Endothelial cell of umbilical vein (primary cell): ENCODE measurements around the gene PCGF2. TPM values are rescaled to one million over a fixed set of nuclear protein-coding genes. Genes with fewer than 3 reads are reported as not detected.

ENCODE experiments used
- BruUV-seq: library from RNA; stranded (reverse); fragments of 400-500 nt; replicated peaks from 2 replicates; lab custom pipeline; 2021; lab: Mats Ljungman, UMichigan
- CTCF ChIA-PET: fragments of 300-600, 350-600 bp; sonication (Branson Sonifier 250); formaldehyde crosslinking; loops from one replicate; lab custom pipeline; 2021; ENCODE audit warnings: antibody characterized with exemption, inconsistent platforms; lab: Charles Lee
- POLR2A ChIA-PET: fragments of 300-600, 350-600 bp; sonication (Branson Sonifier 250); formaldehyde crosslinking; loops from one replicate; lab custom pipeline; 2021; ENCODE audit warnings: antibody characterized with exemption, inconsistent platforms; lab: Charles Lee
- DNase-seq: peaks from one replicate; pipeline ENCODE4 v3.0.0-alpha.2; 2011; ENCODE audit warnings: low read depth, low spot score
- FAIRE-seq: peaks from 2 replicates; lab custom pipeline; 2011; peaks lifted over from hg19 to GRCh38; lab: Jason Lieb, UNC
- H2AFZ ChIP-seq: 2 replicates; pipeline ENCODE4 v1.6.0; 2012; ENCODE audit warnings: low read depth, low read length, control low read depth, inconsistent platforms
- H3K27ac ChIP-seq: 2 replicates; pipeline ENCODE4 v1.5.1; 2011; ENCODE audit warnings: low read depth, mild to moderate bottlenecking, control low read depth, low read length, moderate library complexity; ENCODE audit not compliant: insufficient read depth
- H3K27me3 ChIP-seq, 2 experiments: 2 replicates each; pipeline versions ENCODE4 v1.6.0 to v1.6.1; 2011; ENCODE audit warnings: low read length in 2 of 2, mixed read lengths in 1 of 2; ENCODE audit not compliant: control insufficient read depth in 2 of 2, insufficient read depth in 2 of 2
- H3K36me3 ChIP-seq, 2 experiments: 2 replicates in 1 of 2; 3 replicates in 1 of 2; pipeline ENCODE4 v1.5.1; 2011; ENCODE audit warnings: low read length in 2 of 2, mild to moderate bottlenecking in 1 of 2, moderate library complexity in 1 of 2; ENCODE audit not compliant: control insufficient read depth in 2 of 2, insufficient read depth in 2 of 2; ENCODE audit errors: extremely low read depth in 1 of 2
- H3K4me1 ChIP-seq: 3 replicates; pipeline ENCODE4 v1.5.1; 2011; ENCODE audit warnings: mild to moderate bottlenecking, low read length; ENCODE audit not compliant: control insufficient read depth, insufficient read depth; ENCODE audit errors: extremely low read depth
- H3K4me2 ChIP-seq: 2 replicates; pipeline ENCODE4 v1.6.1; 2011; ENCODE audit warnings: low read length, control low read depth, mixed read lengths; ENCODE audit not compliant: insufficient read depth
- H3K4me3 ChIP-seq, 3 experiments: fragments of 200-600 bp in 1 of 3; sonication (generic), shearing (Covaris generic) in 1 of 3; replicated peaks in 1 of 3; 2 replicates each; pipeline ENCODE4 v1.5.1; 2011 to 2016; ENCODE audit warnings: control low read depth in 3 of 3, low read length in 3 of 3, mild to moderate bottlenecking in 2 of 3, inconsistent platforms in 1 of 3, low read depth in 1 of 3, moderate library complexity in 1 of 3; ENCODE audit not compliant: insufficient read depth in 1 of 3
- H3K79me2 ChIP-seq: 2 replicates; pipeline ENCODE4 v1.6.0; 2012; ENCODE audit warnings: low read length, inconsistent platforms; ENCODE audit not compliant: control insufficient read depth, insufficient read depth
- H3K9ac ChIP-seq: replicated peaks from 2 replicates; pipeline ENCODE3; 2011; ENCODE audit warnings: low read length, control low read depth; ENCODE audit not compliant: insufficient read depth; ENCODE audit errors: extremely low read depth
- H3K9me1 ChIP-seq: replicated peaks from 3 replicates; pipeline ENCODE4 v1.6.0; 2011; ENCODE audit warnings: mild to moderate bottlenecking, low read length; ENCODE audit not compliant: control insufficient read depth, insufficient read depth; ENCODE audit errors: extremely low read depth
- H3K9me3 ChIP-seq: replicated peaks from 2 replicates; pipeline ENCODE4 v1.5.1; 2012; ENCODE audit warnings: low read length, inconsistent platforms; ENCODE audit not compliant: control insufficient read depth, insufficient read depth
- H4K20me1 ChIP-seq: replicated peaks from 2 replicates; pipeline ENCODE3; 2011; ENCODE audit warnings: mild to moderate bottlenecking, low read length; ENCODE audit not compliant: control insufficient read depth, insufficient read depth; ENCODE audit errors: extremely low read depth
- EZH2 ChIP-seq: IDR thresholded peaks from 2 replicates; pipeline ENCODE4 v1.6.1; 2012; ENCODE audit warnings: borderline replicate concordance, low read depth, mild to moderate bottlenecking, moderate library complexity, low read length, inconsistent platforms; ENCODE audit not compliant: severe bottlenecking
- FOS ChIP-seq: IDR thresholded peaks from 2 replicates; pipeline ENCODE4 v1.6.1; 2011; ENCODE audit warnings: mild to moderate bottlenecking, low read length, moderate library complexity, borderline replicate concordance; ENCODE audit not compliant: insufficient read depth
- JUN ChIP-seq: IDR thresholded peaks from 2 replicates; pipeline ENCODE4 v1.6.1; 2011; ENCODE audit warnings: borderline replicate concordance, low read depth; ENCODE audit not compliant: insufficient read length, insufficient read depth
- POLR2A ChIP-seq: IDR thresholded peaks from 2 replicates; pipeline ENCODE4 v1.6.1; 2012; ENCODE audit warnings: low read depth, mild to moderate bottlenecking, control low read depth, low read length
- POLR2AphosphoS5 ChIP-seq: IDR thresholded peaks from 2 replicates; pipeline ENCODE4 v1.6.1; 2012; ENCODE audit warnings: low read depth, mild to moderate bottlenecking, control low read depth, low read length, moderate library complexity; ENCODE audit not compliant: insufficient read depth
- dilution Hi-C: fragments of 300-500 bp; cut with MboI; formaldehyde crosslinking; loops from one replicate; pipeline ENCODE4 v1.15.0; 2019; ENCODE audit warnings: low sequenced_read_pairs; ENCODE audit not compliant: extremely low pct_ligation_motif_present
- intact Hi-C: fragments of 100-400 bp; cut with micrococcal nuclease; formaldehyde crosslinking; loops from one replicate; pipeline ENCODE4 v1.10.0; 2022
- polyA plus RNA-seq, 4 experiments: library from polyadenylated mRNA; depleted of rRNA in 3 of 4; stranded (reverse) in 3 of 4; unstranded in 1 of 4; fragments of >200 nt; gene quantifications; 2 replicates each; pipeline versions ENCODE4 v1.2.1 to v1.2.3, GENCODE V29; 2011 to 2012; ENCODE audit warnings: missing spikeins in 1 of 4
- total RNA-seq: library from RNA; stranded (reverse); gene quantifications from 2 replicates; pipeline ENCODE4 v1.2.3, GENCODE V29; 2021
- TF ChIP-seq, protein P1 (sequence below), 2 donors: IDR thresholded peaks; 1 replicate in 1 of 2; 2 replicates in 1 of 2; pipeline ENCODE4 v1.5.1; 2011; ENCODE audit warnings: low read length in 2 of 2, mild to moderate bottlenecking in 2 of 2, moderate library complexity in 2 of 2, control low read depth in 1 of 2, inconsistent platforms in 1 of 2, low read depth in 1 of 2; ENCODE audit not compliant: insufficient read depth in 1 of 2; ENCODE audit errors: extremely low read depth in 1 of 2

Gene PCGF2
- total and polyA plus RNA-seq, 2 donors (not counting 3 experiments of a cell fraction or from before 2014, with no cell fraction given), result 39.8 to 78.4 TPM

DNA sequence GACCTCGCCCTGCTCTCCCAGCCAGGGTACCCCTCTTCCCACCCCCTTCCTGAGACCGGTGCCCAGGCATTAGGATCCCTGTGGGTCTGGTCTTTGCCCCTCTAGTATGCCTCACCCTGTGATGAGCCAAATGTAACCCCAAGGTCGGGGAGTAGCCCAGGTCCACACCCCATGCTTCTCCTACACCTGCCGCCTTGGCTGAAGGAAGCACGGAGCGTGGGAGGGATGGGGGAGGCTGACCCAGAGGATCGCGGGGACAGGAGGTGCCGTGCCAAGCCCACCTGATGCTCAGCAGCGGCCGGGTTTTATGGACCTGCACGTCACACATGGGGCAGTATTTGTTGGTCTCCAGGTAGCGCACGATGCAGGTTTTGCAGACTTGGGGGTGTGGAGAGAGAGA, 8.8 kb downstream of the PCGF2 start:
- intact Hi-C loops (no loop called here), dilution Hi-C loops (no loop called here)
- no peaks in the 10 kb centered on the region for H3K27me3 ChIP-seq
- peaks cover 2 to 35% of the 10 kb centered on the region in 2 experiments for H3K36me3 ChIP-seq
- H3K4me2 ChIP-seq, result no peak overlapping the region
- H3K9me1 ChIP-seq, result no peaks in the 10 kb centered on the region
- ChIA-PET POLR2A (no interaction called here), CTCF (interaction anchor here (5.4 kb wide), 1 partner anchor 62 kb away, joined by 138 read pairs; the partner anchor contains the start of gene EPOP)
- DNase-seq (no peak), FAIRE-seq (no peak)
- no peak for TF ChIP-seq POLR2AphosphoS5
- TF ChIP-seq, protein P1, sequence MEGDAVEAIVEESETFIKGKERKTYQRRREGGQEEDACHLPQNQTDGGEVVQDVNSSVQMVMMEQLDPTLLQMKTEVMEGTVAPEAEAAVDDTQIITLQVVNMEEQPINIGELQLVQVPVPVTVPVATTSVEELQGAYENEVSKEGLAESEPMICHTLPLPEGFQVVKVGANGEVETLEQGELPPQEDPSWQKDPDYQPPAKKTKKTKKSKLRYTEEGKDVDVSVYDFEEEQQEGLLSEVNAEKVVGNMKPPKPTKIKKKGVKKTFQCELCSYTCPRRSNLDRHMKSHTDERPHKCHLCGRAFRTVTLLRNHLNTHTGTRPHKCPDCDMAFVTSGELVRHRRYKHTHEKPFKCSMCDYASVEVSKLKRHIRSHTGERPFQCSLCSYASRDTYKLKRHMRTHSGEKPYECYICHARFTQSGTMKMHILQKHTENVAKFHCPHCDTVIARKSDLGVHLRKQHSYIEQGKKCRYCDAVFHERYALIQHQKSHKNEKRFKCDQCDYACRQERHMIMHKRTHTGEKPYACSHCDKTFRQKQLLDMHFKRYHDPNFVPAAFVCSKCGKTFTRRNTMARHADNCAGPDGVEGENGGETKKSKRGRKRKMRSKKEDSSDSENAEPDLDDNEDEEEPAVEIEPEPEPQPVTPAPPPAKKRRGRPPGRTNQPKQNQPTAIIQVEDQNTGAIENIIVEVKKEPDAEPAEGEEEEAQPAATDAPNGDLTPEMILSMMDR (IDR thresholded peaks at IDR 0.05; ENCODE audit: extremely low read depth in 1 of 2, insufficient read depth in 1 of 2, low read depth in 1 of 2, low read length in 2 of 2), result no peak
- TF ChIP-seq JUN, result no peak
- TF ChIP-seq FOS, result no peak
- no peak for TF ChIP-seq EZH2
- TF ChIP-seq POLR2A, result no peak
- H3K27ac ChIP-seq, result no peak overlapping the region
- no peak overlapping the region for H3K9ac ChIP-seq
- BruUV-seq, result no TSS peak
- no peaks in the 10 kb centered on the region for H4K20me1 ChIP-seq
- H3K4me1 ChIP-seq, result peaks cover 9% of the 10 kb centered on the region
- H3K4me3 ChIP-seq, result no peak overlapping the region
- no peak overlapping the region for H2AFZ ChIP-seq
- H3K79me2 ChIP-seq, result peaks cover 48% of the 10 kb centered on the region
- H3K9me3 ChIP-seq, result no peaks in the 10 kb centered on the region

DNA sequence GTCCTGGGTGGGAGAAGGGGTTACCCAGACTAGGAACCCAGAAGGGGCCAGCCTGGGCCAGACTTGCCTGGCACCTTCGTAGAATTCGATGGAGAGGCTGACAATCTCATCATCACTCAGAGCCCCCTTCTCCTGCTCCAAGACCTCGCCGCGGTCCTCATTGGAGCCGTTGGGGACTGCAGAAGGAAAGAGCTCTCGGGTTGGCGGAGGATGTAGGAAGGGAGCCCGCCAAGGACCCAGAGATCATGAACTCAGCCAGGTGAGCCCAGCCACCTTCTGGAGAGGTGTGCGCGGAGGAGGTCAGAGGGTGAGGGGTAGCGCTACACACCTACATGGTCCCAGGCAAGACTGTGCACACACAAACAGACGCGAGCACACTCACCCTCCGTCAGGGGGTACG, 9.4 kb downstream of the PCGF2 start:
- no peak overlapping the region for H3K27ac ChIP-seq
- ChIA-PET CTCF (interaction anchor here (5.4 kb wide), 1 partner anchor 61 kb away, joined by 138 read pairs; the partner anchor contains the start of gene EPOP), POLR2A (no interaction called here)
- H3K27me3 ChIP-seq, result no peaks in the 10 kb centered on the region
- H3K79me2 ChIP-seq, result peaks cover 42% of the 10 kb centered on the region
- intact Hi-C loops (no loop called here), dilution Hi-C loops (no loop called here)
- H3K4me2 ChIP-seq, result no peak overlapping the region
- no peaks in the 10 kb centered on the region for H3K9me1 ChIP-seq
- TF ChIP-seq POLR2A, result no peak
- TF ChIP-seq, protein P1 (IDR thresholded peaks at IDR 0.05; ENCODE audit: extremely low read depth in 1 of 2, insufficient read depth in 1 of 2, low read depth in 1 of 2, low read length in 2 of 2), result no peak
- TF ChIP-seq FOS, result no peak
- H4K20me1 ChIP-seq, result no peaks in the 10 kb centered on the region
- no peak overlapping the region for H3K9ac ChIP-seq
- peaks cover 2 to 35% of the 10 kb centered on the region in 2 experiments for H3K36me3 ChIP-seq
- FAIRE-seq (no peak), DNase-seq (no peak)
- BruUV-seq, result no TSS peak
- no peak overlapping the region for H2AFZ ChIP-seq
- H3K4me1 ChIP-seq, result peaks cover 9% of the 10 kb centered on the region
- H3K9me3 ChIP-seq, result no peaks in the 10 kb centered on the region
- H3K4me3 ChIP-seq, result no peak overlapping the region
